Cardiac septum (tissue), 1 donor: Measurements from ENCODE around the gene ARL16. TPM values are rescaled to one million over a fixed set of nuclear protein-coding genes. Genes with fewer than 3 reads are reported as not detected.
A peak's percentile ranks its signal among the peaks of the same experiment; 100 is the strongest.

Source experiments
- DNase-seq: peaks from one replicate; pipeline ENCODE4 v3.0.0-alpha.2; 2020; ENCODE audit warnings: low spot score
- intact Hi-C: fragments of 100-400 bp; cut with DNase I; formaldehyde crosslinking; loops from one replicate; pipeline ENCODE4 v1.14.0; 2022
- total RNA-seq: library from RNA; stranded (reverse); fragmentation: NEBNext Ultra II Directional; extraction: Animal tissue kit (Norgen Biotek cat#: 25700); gene quantifications from one replicate; pipeline ENCODE4 v1.2.1, GENCODE V29; 2021
- donor health status: DM: no; HTN: no; CAD: no.

The ARL16 gene
- total RNA-seq, 1 donor from 2014 or later = 19.1 TPM

DNA sequence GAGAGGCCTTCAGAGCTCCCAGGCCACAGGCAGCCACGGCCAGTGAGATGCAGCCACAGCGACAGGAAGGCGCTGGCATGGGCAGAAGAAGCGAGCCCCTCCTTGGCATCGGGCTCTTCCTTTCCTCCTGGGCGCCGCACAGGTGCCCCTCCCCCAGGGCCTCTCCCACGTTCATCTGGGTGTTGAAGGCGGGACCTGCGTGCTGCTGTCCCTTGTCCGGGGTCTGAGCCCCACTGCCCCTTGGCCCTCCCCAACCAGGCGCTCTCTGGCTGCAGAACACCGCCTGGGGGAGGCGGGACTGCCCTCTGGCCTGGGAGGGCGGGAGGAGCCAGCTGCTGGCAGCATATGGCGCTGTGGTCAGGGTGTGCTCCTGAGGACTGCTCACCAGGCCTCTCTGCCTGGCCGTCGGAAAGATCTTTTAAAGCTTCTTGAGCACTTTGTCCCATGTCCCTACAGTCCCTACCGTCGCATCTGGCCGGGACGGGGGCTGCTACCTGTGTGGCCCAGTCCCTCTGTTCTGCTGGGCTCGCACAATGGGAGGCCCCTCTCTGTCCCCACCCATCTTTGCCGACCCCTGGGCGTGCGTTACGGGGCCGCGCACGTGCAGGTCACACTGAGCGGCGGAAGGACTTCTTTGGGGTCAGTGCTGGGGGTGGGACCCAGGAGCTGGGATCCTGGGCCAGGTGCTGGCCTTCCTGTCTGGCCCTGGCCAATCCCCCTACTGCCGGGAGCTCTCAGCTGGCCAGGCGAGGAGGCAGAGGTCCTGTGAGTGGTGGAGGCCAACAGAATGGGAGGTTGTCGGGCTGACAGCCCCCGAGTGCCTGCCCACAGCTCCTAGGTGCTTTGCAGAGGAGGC, 30.2 kb upstream of the ARL16 start:
- DNase-seq = no peak
- intact Hi-C loops = no loop called here

- intact Hi-C loops = no loop called here
- no peak for DNase-seq
Measured at GRCh38 chr17:81713004-81713555, 29.5 kb upstream of the ARL16 start.

DNA sequence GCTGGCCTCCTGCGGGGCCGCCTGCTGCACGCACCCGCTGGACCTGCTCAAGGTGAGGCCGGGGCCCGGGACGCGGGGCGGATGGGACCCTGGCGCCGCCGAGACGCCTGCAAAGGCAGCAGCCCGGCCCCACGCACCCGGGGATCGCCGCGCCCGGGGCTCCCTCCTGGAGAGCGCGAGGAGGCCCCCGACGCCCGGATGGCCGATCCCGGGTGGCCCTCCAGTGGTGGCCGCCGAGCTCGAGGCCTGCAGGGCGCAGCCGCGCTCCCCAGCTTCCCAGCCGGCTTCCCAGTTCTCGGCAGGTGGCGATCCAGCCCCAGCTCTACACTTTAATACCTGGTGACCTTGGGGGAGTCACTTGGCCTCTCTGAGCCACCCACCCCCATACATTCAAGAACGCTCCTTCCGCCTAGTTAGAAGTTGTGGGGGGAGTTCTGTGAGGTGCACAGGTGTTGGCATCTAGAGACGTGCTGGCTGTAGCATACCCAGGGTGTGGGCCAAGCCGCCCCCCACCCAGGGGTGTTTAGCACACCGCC, 28.9 kb upstream of the ARL16 start:
- DNase-seq = no peak
- intact Hi-C loops = no loop called here

- intact Hi-C loops = no loop called here
- DNase-seq = peak; percentile 90
Measured at GRCh38 chr17:81711814-81712467, 28.3 kb upstream of the ARL16 start, which contains the start of gene SLC25A10. TSS of gene SLC25A10 (plus strand) at chr17:81712284. CDS start at chr17:81712427, 143 bp downstream.

DNA sequence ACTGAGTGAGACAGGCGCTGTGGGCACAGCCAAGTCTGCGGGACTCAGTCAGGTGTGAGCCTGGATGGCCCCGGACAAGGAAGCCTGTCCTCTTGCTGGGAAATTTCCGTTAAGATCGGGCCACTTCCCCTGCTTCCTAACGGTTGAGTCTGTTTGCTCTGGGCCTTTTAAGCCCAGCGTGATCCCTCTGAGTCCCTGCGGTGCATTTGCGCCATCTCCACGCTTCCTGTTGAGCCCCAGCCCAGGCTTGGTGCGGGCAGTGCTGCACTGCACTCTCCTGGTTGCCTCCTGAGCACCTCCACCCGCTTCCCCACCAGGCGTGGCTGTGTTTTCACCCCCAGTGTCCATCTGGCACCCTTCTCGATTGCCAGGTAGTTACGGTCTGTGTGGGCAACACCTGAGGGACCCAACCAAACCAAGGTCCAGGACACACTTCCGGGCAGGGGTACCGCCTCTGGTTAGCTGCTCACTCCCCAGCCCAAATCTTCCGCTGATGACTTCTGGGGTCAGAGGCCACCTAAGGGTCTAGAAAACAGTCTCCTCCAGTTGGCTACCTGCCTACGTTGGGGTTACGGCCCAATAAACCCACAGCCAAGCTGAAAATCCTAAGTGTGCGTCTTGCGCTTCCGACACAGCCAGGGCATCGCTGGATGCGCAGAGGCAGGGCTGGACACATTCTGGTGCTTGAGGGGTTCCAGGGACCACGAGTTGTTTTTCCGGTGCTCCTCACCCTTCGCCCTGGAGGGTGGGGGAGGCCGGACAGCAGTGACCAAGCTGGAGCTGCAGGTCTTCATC, 27.1 kb upstream of the ARL16 start:
- no peak for DNase-seq
- intact Hi-C loops = no loop called here

DNA sequence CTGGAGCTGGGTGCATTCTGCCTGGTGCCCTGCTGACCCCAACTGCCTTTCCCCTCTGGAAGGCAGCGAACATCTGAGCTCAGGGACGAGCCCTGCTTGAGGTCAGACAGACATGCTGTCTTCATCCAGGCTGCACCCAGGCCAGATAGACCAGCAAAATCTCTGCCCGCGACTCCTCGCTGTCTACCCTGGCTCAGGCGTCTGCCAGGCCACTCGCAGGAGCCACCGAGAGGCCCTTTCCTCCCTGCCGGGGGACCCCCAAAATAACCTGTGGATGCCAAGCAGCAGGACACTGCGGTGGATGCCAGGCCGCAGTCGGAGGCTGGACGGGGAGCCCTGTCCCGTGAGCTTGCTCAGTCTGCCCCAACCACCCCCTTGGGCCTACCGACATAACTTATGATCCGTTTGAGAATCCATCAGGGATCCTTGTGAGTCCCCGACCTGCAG, 25.2 kb upstream of the ARL16 start:
- intact Hi-C loops = no loop called here
- no peak for DNase-seq

DNA sequence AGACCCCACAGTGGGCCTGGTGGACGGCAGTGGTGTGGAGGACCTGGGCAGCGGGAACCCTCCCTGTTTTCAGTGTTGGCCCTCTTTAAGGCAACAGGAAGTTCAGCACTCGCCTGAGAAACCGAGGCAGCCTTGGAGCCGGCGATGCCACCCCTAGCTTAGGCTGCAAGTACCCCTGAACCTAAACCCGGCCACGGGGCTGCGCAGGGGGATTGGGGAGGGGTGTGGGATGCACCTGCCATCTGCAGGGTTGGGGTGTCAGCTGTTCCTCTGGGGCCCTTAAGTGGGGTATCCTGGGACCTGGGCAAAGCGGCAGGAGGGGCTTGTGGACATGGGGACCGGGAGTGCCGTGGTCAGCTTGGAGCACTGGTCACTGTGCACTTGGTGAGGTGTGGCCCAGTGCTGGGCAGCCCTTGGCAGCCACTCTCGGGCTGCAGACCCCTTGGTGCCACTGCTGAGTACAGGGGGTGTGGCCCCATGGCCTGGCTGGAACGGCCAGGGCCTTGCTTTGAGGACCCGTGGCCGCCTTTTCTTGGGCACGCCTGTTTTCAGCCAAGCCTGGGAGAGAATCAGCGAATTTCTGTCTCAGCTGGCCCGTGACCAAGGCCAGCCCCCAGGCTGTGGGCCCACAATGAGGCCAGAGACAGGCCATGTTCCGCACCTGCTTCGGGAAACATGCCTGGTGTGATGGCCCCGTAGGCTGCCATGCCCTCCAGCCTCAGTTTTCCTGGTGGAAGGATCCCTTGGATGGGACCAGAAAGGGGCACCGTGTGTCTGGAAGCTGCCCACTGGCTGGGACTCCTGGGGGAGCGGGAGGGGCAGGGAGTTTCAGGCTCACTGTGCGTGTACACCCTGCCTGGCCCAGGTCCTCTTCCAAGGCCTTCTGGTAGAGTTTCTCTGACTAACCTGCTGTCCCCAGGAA, 24.4 kb upstream of the ARL16 start:
- intact Hi-C loops = no loop called here
- DNase-seq = no peak

DNA sequence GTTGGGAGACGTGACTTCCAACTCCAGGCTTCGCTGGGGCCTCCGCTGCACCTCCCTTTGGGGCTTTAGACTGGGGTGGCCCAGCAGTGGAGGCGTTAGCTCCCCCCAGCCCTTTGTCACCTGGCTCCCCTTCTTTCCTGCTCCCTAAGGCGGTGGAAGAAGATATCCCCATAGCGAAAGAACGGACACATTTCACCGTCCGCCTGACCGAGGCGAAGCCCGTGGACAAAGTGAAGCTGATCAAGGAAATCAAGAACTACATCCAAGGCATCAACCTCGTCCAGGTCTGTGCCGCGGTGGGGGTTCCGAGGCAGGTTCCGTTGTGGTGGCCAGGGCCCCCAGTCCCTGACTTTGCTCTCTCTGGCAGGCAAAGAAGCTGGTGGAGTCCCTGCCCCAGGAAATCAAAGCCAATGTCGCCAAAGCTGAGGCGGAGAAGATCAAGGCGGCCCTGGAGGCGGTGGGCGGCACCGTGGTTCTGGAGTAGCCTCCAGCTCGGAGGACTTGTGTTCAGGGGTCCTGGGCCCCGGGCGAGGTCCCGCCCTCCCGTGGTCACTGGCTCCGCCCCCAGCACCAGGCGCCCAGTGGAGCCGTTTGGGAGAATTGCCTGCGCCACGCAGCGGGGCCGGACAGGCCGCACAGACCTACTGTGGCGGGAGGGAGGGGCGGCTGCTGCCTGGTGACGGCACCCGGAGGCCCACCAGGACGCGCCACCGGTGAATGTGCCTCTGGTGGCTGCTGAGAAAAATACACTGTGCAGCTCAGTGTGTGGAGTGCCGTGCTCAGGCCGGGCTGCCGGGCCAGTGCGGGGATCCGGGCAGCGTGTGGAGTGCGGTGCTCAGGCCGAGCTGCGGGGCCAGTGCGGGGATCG, 23.4 kb upstream of the ARL16 start:
- intact Hi-C loops = no loop called here
- DNase-seq = no peak

DNA sequence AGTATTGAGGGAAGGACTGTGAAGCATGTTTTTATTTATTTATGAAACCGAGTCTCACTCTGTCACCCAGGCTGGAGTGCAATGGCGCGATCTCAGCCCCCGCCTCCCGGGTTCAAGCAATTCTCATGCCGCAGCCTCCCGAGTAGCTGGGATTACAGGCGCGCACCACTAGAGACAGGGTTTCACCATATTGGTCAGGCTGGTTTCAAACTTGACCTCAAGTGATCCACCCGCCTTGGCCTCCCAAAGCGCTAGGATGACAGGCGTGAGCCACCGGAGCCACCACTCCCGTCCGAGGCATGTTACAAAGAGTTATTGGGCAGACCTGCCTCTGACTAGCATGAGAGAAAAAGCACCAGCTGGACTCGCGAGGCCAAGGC, 22.6 kb upstream of the ARL16 start:
- intact Hi-C loops = no loop called here
- no peak for DNase-seq

DNA sequence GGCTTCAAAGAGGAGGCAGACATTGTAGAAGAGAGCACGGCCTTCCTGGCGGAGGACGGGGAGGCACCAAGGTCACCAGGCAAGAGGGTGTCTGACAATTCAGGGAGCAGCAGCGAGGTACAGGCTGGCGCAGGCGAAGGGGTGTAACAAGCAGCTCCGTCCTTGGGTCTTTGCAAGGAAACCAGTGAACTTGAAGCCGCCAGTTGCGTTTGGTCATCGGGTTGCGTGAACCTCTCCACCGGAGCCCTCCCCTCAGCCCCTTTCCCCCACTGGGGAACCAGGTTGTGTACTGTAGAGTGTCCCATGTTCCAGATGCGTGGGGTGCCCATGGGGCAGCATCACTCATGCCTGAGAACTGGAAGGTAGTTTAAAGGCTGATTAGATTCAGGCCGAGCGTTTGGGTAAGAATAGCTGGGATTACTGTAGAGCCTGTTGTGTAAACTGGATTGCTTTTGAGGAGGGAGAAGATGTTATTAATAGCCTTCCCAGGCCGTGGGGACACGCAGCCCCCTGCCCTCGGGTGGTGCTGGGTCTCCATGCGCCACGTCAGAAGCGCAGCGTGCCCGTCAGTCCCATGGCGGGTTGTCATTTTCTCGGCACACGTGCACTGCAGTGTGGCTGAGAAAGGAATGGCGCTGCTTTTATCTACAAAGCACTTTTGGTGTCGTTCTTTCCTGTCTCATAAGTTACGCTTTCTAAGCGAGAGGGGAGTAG, 22.1 kb upstream of the ARL16 start:
- DNase-seq = no peak
- intact Hi-C loops = no loop called here

- intact Hi-C loops = loop anchor here (2.0 kb wide), 1 partner anchor 21 kb away; the partner anchor contains the start of gene ARL16
- DNase-seq = no peak
Measured at GRCh38 chr17:81703747-81704654, 20.4 kb upstream of the ARL16 start.

DNA sequence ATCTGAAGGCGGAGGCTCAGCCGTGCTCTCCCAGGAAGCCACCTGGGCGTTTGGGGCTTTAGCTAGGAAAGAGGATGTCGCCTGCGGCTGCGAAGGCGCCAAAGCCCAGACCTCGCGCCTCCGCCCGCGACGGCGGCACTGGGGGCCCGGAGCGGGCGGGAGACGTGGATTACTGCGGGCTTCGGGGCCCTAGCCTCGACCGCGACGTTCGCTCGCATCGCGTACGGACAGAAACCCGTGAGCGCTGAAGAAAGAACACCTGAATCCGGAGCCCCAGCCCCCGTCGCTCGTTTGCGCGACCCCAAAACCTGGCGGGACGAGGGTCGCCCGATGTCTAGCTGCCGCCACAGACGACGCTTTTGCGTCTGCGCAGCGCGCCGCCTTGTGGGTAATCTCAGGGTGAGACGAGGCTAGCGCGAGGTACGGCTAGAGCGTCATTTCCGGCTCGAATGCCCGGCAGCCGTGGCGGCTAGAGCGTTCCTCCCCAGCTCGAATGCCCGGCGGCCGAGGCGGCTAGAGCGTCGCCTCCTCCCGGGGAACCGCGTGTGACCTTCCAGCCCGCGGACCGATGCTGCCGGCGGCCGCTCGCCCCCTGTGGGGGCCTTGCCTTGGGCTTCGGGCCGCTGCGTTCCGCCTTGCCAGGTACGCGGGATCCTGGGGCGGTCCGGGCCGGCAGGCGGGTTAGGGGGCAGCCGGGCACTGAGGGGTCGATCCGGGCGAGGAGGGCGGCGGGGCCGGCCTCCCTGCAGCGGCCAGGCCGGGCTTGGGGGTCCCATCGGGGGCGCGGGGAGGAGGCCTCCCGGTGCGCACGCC, 19.5 kb upstream of the ARL16 start, which contains the start of gene MRPL12:
Gene MRPL12, plus strand, starts transcription at position 434 of the 813 bp plus-strand sequence. Its CDS starts 135 bp downstream, at position 569.
- peak; percentile 98 for DNase-seq
- intact Hi-C loops = loop anchor here (2.0 kb wide), 1 partner anchor 20 kb away; the partner anchor contains the start of gene ARL16

- intact Hi-C loops = loop anchor here (2.0 kb wide), 1 partner anchor 19 kb away; the partner anchor contains the start of gene ARL16
- DNase-seq = no peak
Measured at GRCh38 chr17:81701288-81702071, 17.9 kb upstream of the ARL16 start.
